OCI-LY7 (cell line): Measurements from ENCODE around the gene ZDHHC11B.
"Not testable (repeated sequence)": the region's sequence is repeated elsewhere in the genome, so short reads cannot be mapped to it uniquely, and the experiment has no call there.

Experiments used
- CTCF ChIP-seq: fragments of 200-600 bp; sonication (generic); conservative IDR thresholded peaks from 2 replicates; pipeline ENCODE4 v1.5.1; 2014; ENCODE audit warnings: mild to moderate bottlenecking, antibody characterized with exemption, low read length, moderate library complexity, mixed read lengths
- EZH2phosphoT487 ChIP-seq: fragments of 200-600 bp; sonication (generic); IDR thresholded peaks from 2 replicates; pipeline ENCODE4 v1.6.1; 2018; ENCODE audit warnings: low read depth, borderline replicate concordance, mild to moderate bottlenecking, mixed run types, antibody characterized with exemption, low read length, moderate library complexity, mixed read lengths

GRCh38 chr5:732754-733454 is 51.6 kb downstream of the ZDHHC11B start:
- not testable (repeated sequence) for TF ChIP-seq CTCF, EZH2phosphoT487
